ENCODE results near the gene STK4.

GRCh38 chr20:45052698-45053429, 86.6 kb downstream of the STK4 start:
- TF ChIP-seq CTCF (IDR thresholded peaks at IDR 0.05) (no peak), POLR2A (IDR thresholded peaks at IDR 0.05) (no peak)

Measured in testis (tissue), 2 donors.